Upper lobe of left lung (tissue), 6 donors: ENCODE measurements around the gene AHCYL2. TPM values are rescaled to one million over a fixed set of nuclear protein-coding genes. Genes with fewer than 3 reads are reported as not detected.
A peak's percentile ranks its signal among the peaks of the same experiment; 100 is the strongest.

Source experiments
- ATAC-seq, 2 donors: fragments of 200-7000 bp; cut with Tn5 transposase; one replicate each; pipeline ENCODE4 v1.9.1; 2022; ENCODE audit warnings: mild to moderate bottlenecking in 2 of 2, moderate library complexity in 2 of 2; ENCODE audit not compliant: low FRiP score in 2 of 2
- DNase-seq, 2 donors: peaks; one replicate each; pipeline ENCODE4 v3.0.0-alpha.2; 2019 to 2020
- H3K27ac ChIP-seq, 4 donors: fragments of 200-600 bp; sonication (generic); one replicate each; pipeline ENCODE4 v1.5.1; 2016 to 2019
- H3K27me3 ChIP-seq, 4 donors: fragments of 200-600 bp; sonication (generic); one replicate each; pipeline ENCODE4 v1.5.1; 2017 to 2019
- H3K36me3 ChIP-seq, 4 donors: fragments of 200-600 bp; sonication (generic); one replicate each; pipeline ENCODE4 v1.5.1; 2016 to 2019
- H3K4me1 ChIP-seq, 4 donors: fragments of 200-600 bp; sonication (generic); one replicate each; pipeline ENCODE4 v1.5.1; 2018 to 2019
- H3K4me3 ChIP-seq, 4 donors: fragments of 200-600 bp; sonication (generic); one replicate each; pipeline ENCODE4 v1.5.1; 2017 to 2019; ENCODE audit warnings: mild to moderate bottlenecking in 2 of 4, moderate library complexity in 1 of 4
- H3K9me3 ChIP-seq, 4 donors: fragments of 200-600 bp; sonication (generic); one replicate each; pipeline ENCODE4 v1.5.1; 2018 to 2019
- EP300 ChIP-seq, 4 donors: sonication (generic); formaldehyde crosslinking; IDR thresholded peaks; one replicate each; pipeline ENCODE4 v1.5.1; 2017; ENCODE audit warnings: antibody characterized with exemption in 4 of 4, control low read depth in 2 of 4
- POLR2A ChIP-seq, 4 donors: fragments of 450-650 bp; IDR thresholded peaks; one replicate each; pipeline ENCODE4 v1.5.1; 2016 to 2017; ENCODE audit warnings: antibody characterized with exemption in 4 of 4, mild to moderate bottlenecking in 2 of 4
- POLR2AphosphoS5 ChIP-seq, 2 donors: sonication (generic); formaldehyde crosslinking; IDR thresholded peaks; one replicate each; pipeline ENCODE4 v1.5.1; 2017; ENCODE audit warnings: antibody characterized with exemption in 2 of 2
- WGBS, 2 donors: methylation state at CpG; one replicate each; pipeline ENCODE4 v1.1.5; 2017 to 2018; 5-methylcytosine and 5-hydroxymethylcytosine counted together
- total RNA-seq, 6 donors: library from RNA; depleted of rRNA in 4 of 6; stranded (reverse); fragments of >200 nt in 4 of 6; gene quantifications; one replicate each; pipeline versions ENCODE4 v1.1.0 to v1.2.1, GENCODE V29; 2016 to 2021
- TF ChIP-seq, protein P1 (sequence below), 6 experiments: fragments of 450-650 bp in 4 of 6; fragments of 200-600 bp in 2 of 6; sonication (generic) in 2 of 6; IDR thresholded peaks; one replicate each; pipeline ENCODE4 v1.5.1; 2016 to 2019; ENCODE audit warnings: antibody characterized with exemption in 6 of 6
- donor health status: DM: no; HTN: no; CAD: no; lungs with moderate emphysema.
- donor health status: DM: no; HTN: yes; CAD: no; lungs with severe emphysema.

Gene AHCYL2
- total RNA-seq, 6 donors from 2014 or later, result 41.9 to 197 (median 110) TPM

DNA sequence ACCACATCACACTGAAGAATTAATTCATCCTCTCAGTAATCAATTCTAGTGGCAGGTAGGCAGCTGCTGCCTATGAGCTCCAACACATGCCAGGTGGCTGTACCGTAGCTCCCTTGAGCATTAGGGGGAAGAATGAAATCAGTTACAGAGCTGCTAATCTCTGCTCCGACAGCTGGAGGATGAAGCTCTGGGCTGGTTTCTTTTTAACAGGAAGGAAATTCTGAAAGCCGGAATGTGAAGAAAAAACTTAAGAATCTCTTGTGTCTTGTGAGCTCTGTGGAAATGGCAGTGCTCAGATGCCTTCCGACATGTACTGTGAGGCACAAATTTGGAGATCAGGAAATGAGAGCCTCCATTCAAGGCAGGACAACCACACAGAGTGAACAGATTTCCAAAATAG lies 2.8 kb upstream of the AHCYL2 start:
- Histone ChIP-seq H3K27me3 (no peaks in the 10 kb centered on the region), H3K9me3 (no peaks in the 10 kb centered on the region), H3K4me3 (no peak overlapping the region), H3K4me1 (peaks cover 8 to 21% (median 13%) of the 10 kb centered on the region in 4 donors), H3K36me3 (no peaks in the 10 kb centered on the region), H3K27ac (no peak overlapping the region)
- WGBS, 2 donors, result 30 to 40% methylated on average over 4 of the region's 4 CpGs
- no peak for TF ChIP-seq POLR2AphosphoS5 (IDR thresholded peaks at IDR 0.05)
- no peak for TF ChIP-seq POLR2A (IDR thresholded peaks at IDR 0.05)
- TF ChIP-seq, protein P1, sequence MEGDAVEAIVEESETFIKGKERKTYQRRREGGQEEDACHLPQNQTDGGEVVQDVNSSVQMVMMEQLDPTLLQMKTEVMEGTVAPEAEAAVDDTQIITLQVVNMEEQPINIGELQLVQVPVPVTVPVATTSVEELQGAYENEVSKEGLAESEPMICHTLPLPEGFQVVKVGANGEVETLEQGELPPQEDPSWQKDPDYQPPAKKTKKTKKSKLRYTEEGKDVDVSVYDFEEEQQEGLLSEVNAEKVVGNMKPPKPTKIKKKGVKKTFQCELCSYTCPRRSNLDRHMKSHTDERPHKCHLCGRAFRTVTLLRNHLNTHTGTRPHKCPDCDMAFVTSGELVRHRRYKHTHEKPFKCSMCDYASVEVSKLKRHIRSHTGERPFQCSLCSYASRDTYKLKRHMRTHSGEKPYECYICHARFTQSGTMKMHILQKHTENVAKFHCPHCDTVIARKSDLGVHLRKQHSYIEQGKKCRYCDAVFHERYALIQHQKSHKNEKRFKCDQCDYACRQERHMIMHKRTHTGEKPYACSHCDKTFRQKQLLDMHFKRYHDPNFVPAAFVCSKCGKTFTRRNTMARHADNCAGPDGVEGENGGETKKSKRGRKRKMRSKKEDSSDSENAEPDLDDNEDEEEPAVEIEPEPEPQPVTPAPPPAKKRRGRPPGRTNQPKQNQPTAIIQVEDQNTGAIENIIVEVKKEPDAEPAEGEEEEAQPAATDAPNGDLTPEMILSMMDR (IDR thresholded peaks at IDR 0.05), result no peak
- TF ChIP-seq EP300 (IDR thresholded peaks at IDR 0.05), result no peak
- DNase-seq (no peak), ATAC-seq (no peak)

DNA sequence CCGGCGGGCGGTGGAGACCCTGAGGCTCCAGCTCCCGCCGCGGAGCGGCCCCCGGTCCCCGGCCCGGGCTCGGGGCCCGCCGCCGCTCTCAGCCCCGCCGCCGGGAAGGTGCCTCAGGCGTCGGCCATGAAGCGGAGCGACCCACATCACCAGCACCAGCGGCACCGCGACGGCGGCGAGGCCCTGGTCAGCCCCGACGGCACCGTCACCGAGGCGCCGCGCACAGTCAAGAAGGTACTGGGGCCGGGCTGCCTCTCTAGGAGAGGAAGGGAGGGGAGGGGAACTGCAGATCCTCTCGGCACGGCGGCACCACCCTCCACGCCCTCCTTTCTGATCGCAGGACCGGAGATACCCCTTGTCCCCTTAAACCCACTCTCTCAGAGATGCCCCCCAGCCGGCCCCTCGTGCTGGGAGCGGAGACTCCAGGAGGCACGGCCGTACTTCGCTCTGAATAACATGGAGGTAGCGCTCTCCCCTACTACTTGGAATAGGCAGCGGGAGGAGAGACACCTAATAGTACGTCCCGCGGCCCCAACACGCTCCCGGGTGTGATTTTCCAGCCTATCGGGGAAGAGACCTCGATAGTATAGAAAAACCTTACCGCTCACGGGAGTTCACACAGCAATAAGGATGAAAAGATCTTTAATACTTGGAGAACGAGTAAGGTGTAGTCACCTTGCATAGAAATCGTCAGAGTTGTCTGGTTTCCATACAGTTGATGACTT lies 538 bp downstream of the AHCYL2 start:
- WGBS, 2 donors, result 0 to 1% methylated on average over 5 to 29 of the region's 60 CpGs
- peaks cover 8 to 16% (median 12%) of the 10 kb centered on the region in 4 donors for H3K4me1 ChIP-seq
- ATAC-seq (peak; percentile 66), DNase-seq (peak; percentile 59 to 93)
- peak in 1 of 4 donors; percentile 43 for TF ChIP-seq POLR2A (IDR thresholded peaks at IDR 0.05)
- no peak for TF ChIP-seq POLR2AphosphoS5 (IDR thresholded peaks at IDR 0.05)
- H3K36me3 ChIP-seq, result no peaks in the 10 kb centered on the region
- H3K4me3 ChIP-seq, result peak overlapping the region; percentile 66 to 100 (median 92)
- no peaks in the 10 kb centered on the region for H3K9me3 ChIP-seq
- peak overlapping the region; percentile 96 to 98 (median 96) for H3K27ac ChIP-seq
- H3K27me3 ChIP-seq, result no peaks in the 10 kb centered on the region

DNA sequence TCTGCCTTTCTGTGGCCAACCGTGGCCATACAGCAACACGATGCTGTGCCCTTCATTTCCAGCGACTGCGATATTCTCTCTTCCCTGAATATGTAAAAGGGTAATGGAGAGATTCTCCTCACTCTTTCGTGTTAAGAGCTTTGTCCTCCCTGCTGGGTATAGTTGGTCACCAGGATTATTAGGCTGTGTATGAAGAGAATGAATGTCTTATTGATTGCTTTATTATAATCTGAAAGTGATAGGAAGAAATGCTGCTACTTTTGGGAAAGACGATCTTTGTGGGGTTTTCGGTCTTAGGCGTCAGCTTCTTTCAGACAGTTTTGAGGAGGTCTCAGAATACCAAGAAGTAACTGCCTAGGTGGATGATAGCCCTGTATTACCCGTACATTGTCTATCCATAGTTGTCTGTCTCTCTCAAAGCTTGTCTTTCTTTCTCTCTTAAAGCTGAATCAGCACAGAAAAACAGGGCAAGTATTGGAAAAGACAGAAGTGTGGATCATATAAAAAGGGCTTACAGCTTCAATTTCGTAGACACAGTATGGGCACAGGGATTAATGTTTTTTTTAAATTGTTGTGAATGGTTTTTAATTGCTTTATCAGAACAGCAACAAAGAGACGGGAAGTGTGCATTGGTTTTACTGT lies 1.2 kb downstream of the AHCYL2 start:
- Histone ChIP-seq H3K27ac (peak overlapping the region in 1 of 4 donors; percentile 96), H3K27me3 (no peaks in the 10 kb centered on the region), H3K36me3 (no peaks in the 10 kb centered on the region), H3K4me1 (peaks cover 8 to 16% (median 12%) of the 10 kb centered on the region in 4 donors), H3K9me3 (no peaks in the 10 kb centered on the region), H3K4me3 (peak overlapping the region; percentile 66 to 100 (median 92))
- TF ChIP-seq, protein P1 (IDR thresholded peaks at IDR 0.05), result no peak
- TF ChIP-seq POLR2AphosphoS5 (IDR thresholded peaks at IDR 0.05) (no peak), POLR2A (IDR thresholded peaks at IDR 0.05) (no peak), EP300 (IDR thresholded peaks at IDR 0.05) (no peak)
- no peak for ATAC-seq
- WGBS, 2 donors, result 37 to 41% methylated on average over 11 of the region's 11 CpGs
- no peak for DNase-seq

- Histone ChIP-seq H3K27me3 (no peaks in the 10 kb centered on the region), H3K4me3 (no peak overlapping the region), H3K9me3 (no peaks in the 10 kb centered on the region), H3K36me3 (no peaks in the 10 kb centered on the region), H3K4me1 (peaks cover 8 to 16% (median 12%) of the 10 kb centered on the region in 4 donors), H3K27ac (no peak overlapping the region)
- 81 to 88% methylated on average over 4 of the region's 4 CpGs for WGBS, 2 donors
- ATAC-seq, result no peak
- TF ChIP-seq POLR2A (IDR thresholded peaks at IDR 0.05), result no peak
- TF ChIP-seq POLR2AphosphoS5 (IDR thresholded peaks at IDR 0.05), result no peak
- TF ChIP-seq, protein P1 (IDR thresholded peaks at IDR 0.05), result no peak
- no peak for TF ChIP-seq EP300 (IDR thresholded peaks at IDR 0.05)
- DNase-seq, result no peak
Observed at GRCh38 chr7:129227646-129228578, 3.1 kb downstream of the AHCYL2 start.

DNA sequence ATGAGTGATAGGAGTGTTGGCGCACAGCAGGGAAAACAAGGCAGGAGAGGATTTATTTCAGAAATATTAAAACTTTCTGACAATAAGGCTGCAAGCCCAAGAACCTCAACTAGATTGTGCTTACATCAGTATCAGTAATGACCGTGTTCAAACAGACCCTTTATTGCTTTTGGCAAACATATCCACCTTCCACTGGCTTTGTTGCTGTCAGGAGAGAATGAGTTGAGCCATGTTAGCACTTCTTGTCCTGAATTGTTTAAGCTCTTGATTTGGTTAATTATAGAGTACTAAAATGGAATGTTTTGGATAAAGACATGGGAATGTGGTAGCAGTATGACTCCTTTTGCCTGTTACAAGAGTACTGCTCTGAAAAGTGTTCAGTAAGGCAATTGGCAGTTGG lies 3.8 kb downstream of the AHCYL2 start:
- no peaks in the 10 kb centered on the region for H3K9me3 ChIP-seq
- H3K36me3 ChIP-seq, result no peaks in the 10 kb centered on the region
- 92 to 98% methylated on average over 2 of the region's 2 CpGs for WGBS, 2 donors
- ATAC-seq, result no peak
- H3K27me3 ChIP-seq, result no peaks in the 10 kb centered on the region
- no peak for TF ChIP-seq EP300 (IDR thresholded peaks at IDR 0.05)
- TF ChIP-seq, protein P1 (IDR thresholded peaks at IDR 0.05), result no peak
- no peak for TF ChIP-seq POLR2AphosphoS5 (IDR thresholded peaks at IDR 0.05)
- no peak for TF ChIP-seq POLR2A (IDR thresholded peaks at IDR 0.05)
- DNase-seq, result no peak
- H3K4me3 ChIP-seq, result no peak overlapping the region
- no peak overlapping the region for H3K27ac ChIP-seq
- H3K4me1 ChIP-seq, result peaks cover 8 to 16% (median 12%) of the 10 kb centered on the region in 4 donors
